NCI-H526 treated with DMSO at 0.1 percent for 48 hours (cell line): ENCODE data around the gene PALS2.

Experiments
- DNase-seq: peaks from one replicate; lab custom pipeline; 2025; lab: John Stamatoyannopoulos, UW

Gene PALS2

DNA sequence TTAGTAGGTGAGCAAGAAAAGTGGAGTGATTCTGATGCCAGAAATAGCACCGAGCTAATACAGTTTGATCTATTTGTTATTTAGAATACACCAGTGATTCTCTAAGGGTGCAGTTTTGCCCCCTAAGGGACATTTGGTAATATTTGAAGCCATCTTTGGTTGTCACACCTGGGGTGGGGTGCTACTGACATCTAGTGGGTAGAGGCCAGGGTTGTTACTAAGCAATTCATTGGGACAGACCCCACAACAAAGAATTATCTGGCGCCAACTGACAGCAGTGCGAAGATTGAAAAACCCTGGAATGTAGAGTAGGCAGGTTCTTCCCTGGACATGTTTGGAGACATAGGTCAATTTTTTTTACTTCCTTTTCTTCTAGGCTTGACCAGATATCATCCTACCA, 14.6 kb downstream of the PALS2 start:
- DNase-seq = no peak

DNA sequence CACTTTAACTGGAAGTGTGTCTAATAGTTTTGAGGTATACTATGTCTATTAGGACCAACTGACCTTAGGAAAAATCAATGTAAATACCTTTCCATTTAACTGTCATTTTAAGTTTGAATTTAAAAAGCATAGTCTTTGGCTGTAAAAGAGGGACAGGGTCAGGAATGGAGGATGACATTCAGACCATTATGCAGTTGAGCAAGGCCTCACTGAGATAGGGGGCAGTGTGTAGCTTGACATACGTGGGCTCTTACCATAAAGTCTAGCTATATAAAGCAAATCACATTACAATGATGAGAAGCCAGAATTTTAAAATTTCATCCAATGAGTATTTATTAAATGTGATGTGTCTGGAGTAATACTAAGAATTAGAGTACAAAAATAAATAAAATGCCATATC, 17.9 kb downstream of the PALS2 start:
- no peak for DNase-seq

DNA sequence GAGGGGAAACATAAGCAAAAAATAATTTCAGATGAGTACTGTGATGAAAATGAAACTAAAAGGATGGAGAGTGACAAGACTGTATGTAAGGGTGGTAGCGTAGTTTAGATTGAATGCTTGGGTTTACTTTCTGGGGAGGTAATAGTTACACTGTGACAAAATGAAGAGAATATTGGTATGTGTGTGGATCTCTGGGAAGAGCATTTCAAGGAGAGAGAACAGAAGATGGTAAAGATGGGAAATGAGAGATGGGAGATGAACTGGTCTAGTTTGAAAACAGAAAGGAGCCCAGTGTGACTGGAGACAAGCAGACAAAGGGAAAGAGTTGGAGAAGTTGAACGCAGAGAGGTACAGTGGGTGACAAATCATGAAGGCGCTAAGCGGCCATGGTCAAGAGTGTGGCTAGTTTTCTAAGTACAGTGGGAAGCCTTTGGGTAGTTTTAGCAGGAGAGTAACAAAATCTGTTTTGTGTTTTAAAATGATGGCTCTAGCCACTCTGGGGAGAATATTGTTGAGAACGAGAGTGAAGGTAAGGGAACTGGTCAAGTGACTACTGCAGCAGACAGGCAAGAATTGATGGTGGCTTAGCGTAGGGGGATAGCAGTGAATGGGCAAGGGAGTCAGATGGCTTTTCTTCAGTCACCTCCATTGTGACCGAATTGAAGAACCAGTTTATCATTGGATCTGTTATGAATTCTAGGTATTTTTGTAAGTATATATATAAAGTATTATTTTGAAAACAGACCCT, 22.6 kb downstream of the PALS2 start:
- DNase-seq = no peak

DNA sequence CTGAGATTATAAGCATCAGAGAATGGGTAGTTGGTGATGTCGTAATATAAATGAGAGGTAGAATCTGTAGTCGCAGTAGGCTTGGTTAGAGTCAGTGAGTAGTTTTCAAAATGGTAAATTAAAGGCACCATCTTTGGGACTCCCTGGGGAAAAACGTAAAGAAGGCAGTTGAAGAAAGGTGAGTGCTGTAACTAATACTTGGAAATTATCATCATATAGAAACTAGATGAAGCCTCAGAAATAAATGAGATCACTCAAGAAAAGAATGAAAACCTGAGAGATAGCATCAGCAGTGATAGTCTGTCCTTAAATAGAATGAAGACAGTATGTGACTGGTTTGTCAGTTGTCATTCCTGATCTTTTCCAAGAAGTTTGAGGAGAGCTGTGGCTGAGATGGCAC, 23.8 kb downstream of the PALS2 start:
- DNase-seq = no peak

DNA sequence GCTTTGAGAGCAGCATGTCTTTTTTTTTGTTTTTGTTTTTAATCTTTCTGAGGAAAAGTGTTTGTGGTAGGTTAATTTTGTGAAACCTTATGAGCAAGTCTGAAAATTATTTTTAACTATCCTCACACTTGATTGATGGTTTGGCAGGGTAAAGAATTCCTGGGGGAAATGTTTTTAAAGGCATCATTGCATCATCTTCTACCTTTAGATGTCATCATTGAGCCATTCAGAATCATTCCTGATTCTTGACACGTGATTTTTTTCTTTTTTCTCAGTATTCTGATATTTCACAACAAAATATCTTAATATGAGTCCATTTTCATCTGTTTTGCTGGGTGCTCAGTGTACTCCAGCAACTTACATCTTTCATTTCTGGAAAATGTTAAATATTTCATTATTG, 28.3 kb downstream of the PALS2 start:
- DNase-seq = no peak

DNA sequence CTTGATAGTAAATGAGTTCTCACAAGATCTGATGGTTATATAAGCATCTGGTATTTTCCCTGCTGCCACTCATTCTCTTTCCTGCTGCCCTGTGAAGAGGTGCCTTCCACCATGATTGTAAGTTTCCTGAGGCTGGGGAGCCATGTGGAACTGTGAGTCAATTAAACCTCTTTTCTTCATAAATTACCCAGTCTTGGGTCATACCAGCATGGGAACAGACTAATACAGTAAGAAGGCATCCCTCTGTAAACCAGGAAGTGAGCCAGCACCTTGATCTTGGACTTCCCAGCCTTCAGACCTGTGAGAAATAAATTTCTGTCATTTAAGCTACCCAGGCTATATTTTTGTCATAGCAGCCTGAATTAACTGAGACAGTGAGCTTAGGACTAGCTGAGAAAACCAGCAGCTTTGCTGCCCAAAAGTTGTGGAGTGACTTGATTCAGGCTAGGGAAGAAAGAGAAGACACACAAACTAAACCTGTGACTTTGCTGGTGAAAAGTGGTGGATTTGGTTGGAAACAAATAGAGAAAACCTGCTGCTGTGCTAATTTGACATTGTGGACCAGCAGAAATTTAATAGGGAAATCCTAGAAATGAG, 29.7 kb downstream of the PALS2 start:
- no peak for DNase-seq

DNA sequence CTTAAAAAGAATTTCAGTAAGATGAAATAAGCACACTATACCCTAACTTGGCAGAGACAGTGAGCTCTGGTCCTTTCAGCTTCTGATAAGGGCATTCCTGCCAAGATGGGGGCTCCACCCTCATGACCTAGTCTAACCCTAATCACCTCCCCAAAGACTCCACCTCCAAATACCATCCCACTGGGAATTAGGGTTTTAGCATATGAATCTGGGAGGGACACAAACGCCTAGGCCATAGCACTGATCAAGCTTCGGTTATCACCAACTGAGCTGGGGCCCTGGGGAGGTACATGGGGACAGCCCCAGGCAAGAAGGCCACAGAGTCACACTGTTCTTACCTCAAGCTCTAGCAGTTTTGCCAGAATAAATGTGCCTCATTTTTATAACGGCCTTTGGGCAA, 31.4 kb downstream of the PALS2 start:
- no peak for DNase-seq

DNA sequence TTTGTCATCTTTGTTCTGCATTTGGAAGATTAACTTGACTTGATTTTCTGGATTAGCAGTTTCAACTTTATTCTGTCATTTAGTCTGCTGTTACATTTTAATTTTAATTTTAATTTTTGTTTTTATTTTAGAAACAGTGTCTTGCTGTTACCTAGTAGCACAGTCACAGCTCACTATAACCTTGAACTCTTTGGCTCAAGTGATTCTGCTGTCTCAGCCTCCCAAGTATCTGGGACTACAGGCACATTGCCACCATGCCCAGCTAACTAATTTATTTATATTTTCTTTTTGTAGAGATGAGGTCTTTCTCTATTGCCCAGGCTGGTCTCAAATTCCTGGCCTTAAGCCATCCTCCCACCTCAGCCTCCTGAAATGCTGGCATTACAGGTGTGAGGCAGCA, 35.3 kb downstream of the PALS2 start:
- no peak for DNase-seq

DNA sequence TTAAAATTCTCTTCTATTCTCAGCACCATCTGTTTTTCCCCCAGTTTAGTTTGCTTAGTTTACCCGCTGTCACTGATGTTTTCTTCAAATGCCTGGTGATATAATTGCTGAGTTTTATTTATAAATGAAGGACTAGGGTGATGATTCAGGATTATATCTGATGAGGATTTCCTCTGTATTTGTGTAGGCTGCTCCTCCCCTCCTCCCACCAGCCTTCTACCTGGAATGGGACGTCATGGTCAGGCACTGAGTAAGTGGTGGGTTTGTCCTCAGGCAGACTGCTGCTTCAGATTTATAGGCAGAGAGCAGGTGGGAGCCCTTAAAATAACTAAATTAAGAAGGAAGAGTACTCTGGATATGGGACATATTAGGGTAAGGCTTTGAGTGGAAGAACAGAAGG, 35.8 kb downstream of the PALS2 start:
- no peak for DNase-seq

DNA sequence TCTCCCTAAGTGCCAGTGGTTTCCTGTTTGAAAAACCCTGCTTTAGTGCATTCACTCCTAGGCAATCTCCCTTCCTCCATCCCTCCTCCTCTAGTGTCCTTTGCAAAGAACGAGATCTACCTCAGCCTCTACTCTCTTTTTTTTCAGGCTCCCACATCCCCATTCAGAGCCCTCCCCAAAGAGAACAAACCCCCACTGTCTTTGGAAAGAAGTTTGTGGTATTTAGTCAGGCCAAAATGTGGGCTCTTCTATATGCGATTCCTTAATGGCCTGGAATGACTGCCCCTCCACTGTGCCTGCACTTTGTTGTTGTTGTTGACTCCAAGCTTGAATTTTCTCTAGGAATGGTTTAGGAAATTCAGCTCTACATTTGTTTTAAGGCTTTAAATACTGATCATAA, 36.3 kb downstream of the PALS2 start:
- no peak for DNase-seq

DNA sequence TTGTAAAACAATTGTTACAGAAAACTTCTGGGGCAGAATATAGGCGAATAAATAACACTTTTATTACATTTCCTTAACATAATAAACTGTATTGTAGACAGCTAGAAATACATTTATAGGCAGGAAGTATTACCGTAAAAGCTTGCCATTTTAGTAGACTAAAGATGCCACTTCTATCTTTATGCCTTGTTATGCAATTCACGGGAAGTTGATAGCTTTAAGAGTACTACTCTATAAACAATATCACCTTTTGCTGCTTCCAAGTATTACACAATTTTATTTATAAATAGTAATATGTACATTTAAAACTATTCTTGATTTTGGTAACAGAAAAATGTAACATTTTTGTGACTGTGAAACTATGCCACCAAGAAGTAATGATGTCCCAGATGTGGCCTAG, 37.9 kb downstream of the PALS2 start:
- DNase-seq = no peak

DNA sequence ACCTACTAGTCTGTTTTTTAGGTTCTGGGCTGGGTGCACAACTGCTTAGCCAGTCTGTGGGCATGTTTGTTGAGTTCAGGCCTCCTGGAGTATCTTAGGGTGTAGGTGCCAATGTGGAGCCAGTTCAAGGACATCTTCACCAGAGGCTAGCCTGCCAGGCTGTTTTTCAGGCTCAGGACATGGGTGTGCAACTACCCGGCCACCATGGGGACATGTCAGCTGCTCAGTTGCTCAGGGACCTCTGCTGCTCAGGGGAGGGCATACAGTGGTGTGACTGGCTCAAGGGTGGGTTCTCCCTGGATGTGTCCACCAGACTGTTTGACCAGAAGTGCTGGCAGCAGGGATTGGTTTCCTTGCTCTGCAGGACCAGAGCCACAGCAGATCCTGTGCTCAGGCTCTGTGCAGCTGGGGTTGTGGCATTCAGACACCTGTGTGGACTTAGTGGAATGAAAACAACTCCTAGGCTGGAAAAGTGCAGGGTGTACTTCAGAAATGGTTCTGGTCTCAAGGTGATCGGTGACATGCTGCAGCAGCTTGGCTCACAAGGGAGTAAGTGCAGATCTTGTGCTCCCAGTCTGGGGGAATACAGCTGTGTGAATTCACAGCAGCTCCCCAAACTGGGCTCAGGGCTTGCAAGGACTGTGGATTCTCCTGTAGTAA, 44.8 kb downstream of the PALS2 start:
- no peak for DNase-seq

DNA sequence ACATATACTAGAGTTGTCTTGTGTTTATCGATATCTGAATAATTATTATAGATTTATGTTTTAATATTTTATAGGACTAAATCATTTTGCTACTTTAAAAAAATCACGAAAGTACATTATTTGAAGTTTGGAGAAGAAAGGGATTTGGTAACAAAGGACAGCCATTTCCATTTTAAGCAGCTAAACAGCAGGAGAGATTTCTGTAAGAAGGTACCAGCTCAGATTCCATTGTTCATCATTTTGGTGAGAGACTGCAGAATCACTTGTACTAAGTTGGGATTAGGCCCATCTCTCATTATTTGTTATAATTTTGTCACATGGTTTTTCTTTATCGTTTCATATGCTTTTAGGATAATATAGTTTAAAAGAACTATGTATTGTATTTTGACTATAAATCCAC, 46.7 kb downstream of the PALS2 start:
- no peak for DNase-seq

DNA sequence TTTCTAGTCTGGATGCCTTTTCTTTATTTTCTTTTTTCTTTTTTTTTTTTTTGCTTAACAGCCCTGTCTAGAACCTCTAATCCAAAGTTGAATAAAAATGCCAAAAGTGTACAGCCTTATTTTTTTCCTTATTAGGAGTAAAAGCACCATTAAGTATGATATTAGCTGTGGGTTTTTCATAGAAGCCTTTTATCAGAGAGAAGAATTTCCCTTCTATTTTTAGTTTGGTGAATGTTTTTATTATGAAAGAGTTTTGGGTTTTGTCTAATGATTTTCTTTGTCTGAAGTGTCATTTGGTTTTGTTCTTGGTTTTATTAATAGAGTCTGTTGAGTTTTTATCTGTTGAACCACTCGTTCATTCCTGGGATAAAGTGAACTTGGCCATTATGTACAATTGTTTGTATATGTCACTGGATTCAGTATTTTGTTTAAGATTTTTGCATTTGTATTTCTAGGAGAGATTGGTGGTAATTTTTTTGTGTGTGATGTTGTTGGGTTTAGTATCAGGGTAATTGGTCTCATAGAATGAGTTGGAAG, 49.5 kb downstream of the PALS2 start:
- DNase-seq = no peak
